GM12874 (cell line): ENCODE results near the gene WWP2.

Source experiments
- CTCF ChIP-seq: IDR thresholded peaks from 2 replicates; pipeline ENCODE4 v1.5.1; 2011; ENCODE audit warnings: low read depth, mild to moderate bottlenecking, control low read depth, low read length, moderate library complexity; ENCODE audit not compliant: insufficient read depth

The WWP2 gene

GRCh38 chr16:69845181-69845580 is 83.0 kb downstream of the WWP2 start:
- TF ChIP-seq CTCF, result no peak

- no peak for TF ChIP-seq CTCF
Observed at GRCh38 chr16:69847643-69848042, 85.5 kb downstream of the WWP2 start.

DNA sequence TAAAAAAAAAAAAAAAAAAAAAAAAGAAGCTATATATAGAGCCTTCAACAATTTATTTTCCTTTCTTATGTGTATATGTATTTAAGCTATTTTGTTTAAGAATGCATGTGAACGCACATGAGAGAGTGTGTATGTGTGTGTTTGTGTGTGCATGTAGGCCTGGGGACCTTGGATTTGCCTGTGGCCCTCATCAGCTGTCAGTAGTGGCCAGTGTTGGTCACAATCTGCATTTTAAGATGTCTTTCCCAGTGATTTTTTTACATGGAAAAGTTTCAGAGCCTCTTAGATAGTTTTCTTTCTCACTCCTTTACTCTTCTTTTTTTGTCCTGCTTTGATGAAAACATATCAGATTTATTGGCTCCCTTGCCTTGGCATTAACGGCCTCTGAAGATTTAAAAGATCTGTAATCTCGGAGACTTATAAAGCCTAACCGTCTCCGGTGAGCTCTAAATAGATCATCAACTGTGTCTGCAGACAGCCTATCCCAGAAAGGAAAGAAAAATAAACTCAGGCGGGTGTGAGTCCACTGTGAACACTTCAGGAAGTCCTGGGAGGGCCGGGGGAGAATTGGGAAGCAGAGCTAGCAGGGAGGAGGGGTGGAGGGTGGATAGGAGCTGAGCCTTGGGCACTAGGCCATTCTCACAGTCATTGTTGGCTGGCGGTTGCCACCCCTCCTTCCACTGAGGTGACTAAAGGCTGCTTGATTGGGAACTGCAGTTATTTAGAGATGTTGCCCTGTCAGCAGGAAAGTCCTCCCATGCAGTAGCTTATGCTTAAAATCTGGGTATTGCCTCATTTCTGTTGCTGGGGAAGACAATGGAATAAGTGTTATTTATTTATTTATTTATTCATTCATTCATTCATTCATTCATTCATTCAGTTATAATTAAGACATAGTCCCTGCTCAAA is 86.8 kb downstream of the WWP2 start:
- TF ChIP-seq CTCF, result no peak

GRCh38 chr16:69851491-69852240 is 89.5 kb downstream of the WWP2 start:
- no peak for TF ChIP-seq CTCF

DNA sequence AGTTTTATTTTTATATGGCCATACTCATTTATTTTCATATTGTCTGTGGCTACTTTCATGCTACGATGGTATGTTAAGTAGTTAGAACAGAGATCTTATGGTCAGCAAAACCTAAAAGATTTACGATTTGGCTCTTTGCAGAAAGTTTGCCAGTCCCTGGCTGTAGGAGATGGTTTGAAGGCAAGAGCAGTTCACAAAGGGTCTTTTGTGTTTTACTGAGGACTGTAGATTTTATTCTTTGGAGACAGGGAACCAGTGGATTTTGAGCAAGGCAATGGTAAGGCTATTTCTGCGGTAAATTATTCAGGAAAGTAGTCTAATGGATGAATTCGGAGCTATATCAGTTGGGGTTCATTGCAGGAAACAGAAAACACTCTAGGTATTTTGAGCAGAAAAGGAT is 90.7 kb downstream of the WWP2 start:
- no peak for TF ChIP-seq CTCF

- TF ChIP-seq CTCF, result no peak
Observed at GRCh38 chr16:69853481-69853880, 91.3 kb downstream of the WWP2 start.

DNA sequence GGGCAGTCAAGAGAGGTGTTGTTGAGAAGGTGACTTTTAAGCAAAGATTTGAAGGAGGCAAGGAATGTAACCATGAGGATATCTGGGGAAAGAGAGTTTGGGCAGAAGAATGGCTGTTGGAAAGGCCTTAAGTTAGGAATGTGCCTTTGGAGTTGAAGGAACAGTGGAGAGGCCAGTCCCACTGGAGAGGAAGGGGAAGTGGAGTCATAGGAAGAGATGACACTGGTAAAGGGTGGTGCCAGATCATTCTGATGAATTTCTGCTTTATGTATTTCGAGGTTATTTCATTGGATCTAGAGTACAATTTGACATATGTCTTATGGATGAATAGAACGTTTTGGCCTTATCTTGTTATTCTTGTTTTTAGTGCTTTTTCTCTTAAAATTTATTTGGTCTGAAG is 93.5 kb downstream of the WWP2 start:
- no peak for TF ChIP-seq CTCF
